Measurements from ENCODE around the gene MINDY4.
"Not testable (repeated sequence)": the region's sequence is repeated elsewhere in the genome, so short reads cannot be mapped to it uniquely, and the experiment has no call there.

MINDY4 gene

DNA sequence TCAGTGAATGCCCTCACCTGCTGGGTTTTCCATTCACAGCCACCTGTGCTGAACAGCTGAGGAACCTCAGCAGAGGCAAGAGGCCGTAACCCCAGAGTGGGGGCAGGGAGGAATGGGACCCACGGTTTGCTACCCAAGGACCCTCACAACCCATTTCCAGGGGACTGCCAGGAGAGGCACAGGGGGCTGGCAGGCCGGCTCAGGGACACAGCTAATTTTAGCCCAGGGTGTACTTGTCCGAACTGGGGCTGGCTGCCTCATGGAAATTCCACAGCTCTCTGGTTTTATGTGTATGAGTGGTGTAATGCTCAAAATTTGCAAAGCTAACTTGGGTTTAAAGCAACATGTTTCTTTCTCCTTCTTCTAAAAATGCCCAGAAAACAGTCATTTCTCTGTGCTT is 42.2 kb downstream of the MINDY4 start:
- DNase-seq (ENCODE audit: insufficient read length, low spot score) (no peak), FAIRE-seq (no peak)
- TF ChIP-seq POLR2A (IDR thresholded peaks at IDR 0.05; ENCODE audit: low read depth, low read length), result no peak

DNA sequence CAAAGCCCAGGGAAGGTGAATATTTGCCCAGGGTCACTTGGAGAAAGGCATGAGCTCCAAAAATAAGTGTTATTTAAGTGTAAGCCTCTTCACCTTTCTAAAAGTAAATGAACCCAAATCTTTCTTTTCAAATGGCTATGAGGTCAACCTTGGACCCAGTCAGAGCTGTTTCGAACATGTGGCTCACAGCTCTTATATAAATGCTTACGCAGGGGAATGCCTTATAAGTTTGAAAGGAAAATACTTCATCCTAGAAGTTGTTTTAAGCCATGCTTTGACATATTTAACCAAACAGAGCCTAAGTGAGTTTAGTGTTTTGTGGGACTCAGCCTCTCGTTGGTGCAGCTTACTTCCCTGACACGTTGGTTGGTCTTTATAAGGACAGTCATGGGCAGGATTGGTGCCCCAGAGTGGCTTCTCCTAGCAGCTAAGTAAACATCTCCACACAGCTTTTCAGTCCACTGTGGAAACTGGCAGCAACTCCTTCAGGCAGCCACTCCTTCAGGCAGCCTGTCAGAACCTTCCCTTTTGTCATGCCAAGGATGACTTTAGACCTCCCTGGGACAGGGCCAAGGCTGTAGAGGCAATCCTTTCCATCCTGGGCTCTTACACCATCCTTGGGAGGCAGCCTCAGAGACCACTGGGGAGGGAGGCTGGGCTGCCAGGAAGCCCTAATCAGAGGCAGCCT is 43.6 kb downstream of the MINDY4 start:
- DNase-seq (ENCODE audit: insufficient read length, low spot score) (no peak), FAIRE-seq (no peak)
- TF ChIP-seq POLR2A (IDR thresholded peaks at IDR 0.05; ENCODE audit: low read depth, low read length), result no peak

DNA sequence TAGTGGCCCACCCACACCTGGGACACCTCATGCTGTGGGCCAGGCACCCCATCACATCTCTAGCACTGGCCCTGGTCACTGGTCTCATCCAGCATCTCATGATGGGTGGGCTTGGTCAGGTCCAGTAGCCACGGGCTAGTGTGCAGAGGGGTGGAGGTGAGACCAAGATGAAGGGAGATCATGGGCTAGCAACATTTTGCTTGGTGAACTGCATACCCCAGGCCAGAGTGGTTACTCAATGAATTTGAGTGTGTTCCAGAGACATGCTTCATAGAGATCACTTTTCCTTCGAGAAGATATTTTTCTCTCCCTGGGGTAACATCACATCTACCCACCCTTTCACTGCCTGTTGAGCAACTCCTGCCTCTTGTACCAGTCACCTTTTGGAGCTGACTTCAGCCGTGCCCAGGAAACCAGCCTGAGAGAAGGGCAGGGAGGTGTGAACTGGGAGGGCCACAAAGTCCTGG is 44.2 kb downstream of the MINDY4 start:
- FAIRE-seq (no peak), DNase-seq (ENCODE audit: insufficient read length, low spot score) (no peak)
- TF ChIP-seq POLR2A (IDR thresholded peaks at IDR 0.05; ENCODE audit: low read depth, low read length), result no peak

DNA sequence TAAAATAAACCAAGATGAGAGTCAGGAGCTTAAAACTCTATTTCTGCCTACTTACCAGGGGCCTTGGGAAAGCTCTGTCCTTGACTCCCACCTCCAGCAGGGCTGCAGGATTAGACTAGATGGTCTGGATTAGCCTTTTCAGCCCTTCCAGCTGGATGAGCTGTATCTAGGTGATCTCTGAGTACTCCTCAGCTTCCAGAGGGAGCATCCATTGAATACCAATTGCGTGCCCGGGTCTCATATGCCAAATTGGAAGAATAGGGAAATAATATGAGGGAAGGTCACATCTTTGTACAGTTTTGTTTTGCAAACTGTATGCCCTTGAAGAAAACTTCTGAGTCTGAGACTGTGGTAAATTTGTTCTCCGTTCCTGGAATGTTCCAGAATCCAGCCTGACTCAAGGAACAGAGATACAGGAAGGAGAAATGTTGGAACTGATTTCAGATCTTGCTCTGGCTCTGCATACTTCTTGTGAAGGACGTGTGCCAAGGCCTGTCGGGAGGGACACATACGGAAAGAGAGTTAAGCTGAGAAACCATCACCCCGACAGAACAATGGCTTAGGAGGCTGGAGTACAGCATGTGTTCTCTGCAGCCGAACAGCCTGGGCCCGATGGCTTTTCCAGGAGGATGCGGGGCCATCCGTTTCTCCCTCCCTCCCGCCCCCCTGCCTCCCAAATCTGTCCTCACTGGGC is 44.9 kb downstream of the MINDY4 start:
- FAIRE-seq, result no peak
- TF ChIP-seq POLR2A (IDR thresholded peaks at IDR 0.05; ENCODE audit: low read depth, low read length), result no peak
- DNase-seq (ENCODE audit: insufficient read length, low spot score), result no peak

DNA sequence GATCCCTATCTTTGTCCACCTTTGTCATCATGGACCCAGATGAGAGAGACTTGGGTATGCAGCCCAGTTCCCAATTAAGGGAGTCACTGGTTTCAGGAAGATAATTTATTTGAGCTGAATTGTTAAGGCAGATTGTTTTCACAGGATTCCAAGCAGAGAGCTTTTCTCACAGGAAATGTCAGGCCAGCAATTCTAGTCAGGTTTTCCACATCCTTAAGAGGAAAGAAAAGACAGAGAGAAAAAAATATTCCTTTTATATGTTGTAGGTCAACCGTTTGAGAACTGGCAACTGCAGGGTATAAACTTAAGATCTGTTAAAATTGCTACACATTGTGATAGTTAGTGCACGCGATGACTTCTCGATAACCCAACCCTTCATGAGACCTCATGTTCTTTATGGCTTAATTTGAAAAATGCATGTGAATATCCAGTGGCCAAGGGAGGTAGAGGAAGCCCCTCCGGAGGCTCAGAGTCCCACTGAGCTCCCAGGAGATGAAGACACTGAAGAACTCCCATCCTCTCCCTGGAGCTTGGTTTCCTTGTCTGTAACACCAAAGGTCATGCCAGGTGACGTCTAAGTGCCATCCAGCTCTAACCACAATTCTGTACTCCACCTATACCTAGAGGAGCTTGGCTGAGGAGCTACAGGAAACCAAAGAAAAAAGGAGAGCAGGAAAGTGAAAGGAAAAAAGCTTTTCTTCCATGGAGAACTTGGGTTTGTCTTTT is 45.6 kb downstream of the MINDY4 start:
- DNase-seq (ENCODE audit: insufficient read length, low spot score) (no peak), FAIRE-seq (no peak)
- TF ChIP-seq POLR2A (IDR thresholded peaks at IDR 0.05; ENCODE audit: low read depth, low read length), result no peak

DNA sequence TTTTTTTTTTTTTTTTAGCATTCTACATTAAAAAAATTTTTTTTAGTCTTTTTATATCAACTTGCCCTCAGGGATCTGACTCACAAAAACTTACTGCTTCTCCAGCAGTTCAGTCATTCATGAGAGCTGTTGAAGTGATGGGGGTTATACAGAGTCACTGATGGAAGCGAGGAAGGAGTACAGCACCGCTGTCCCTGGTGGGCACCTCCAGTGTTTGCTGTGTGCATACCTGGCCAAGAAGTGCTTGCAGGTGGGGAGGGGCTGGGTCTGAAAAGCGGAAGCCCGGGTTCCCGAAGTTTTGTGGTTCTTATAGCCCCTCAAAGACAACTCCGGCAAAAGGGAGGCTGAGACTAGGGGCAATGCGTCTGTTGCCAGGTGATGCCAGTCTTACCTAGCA is 46.2 kb downstream of the MINDY4 start:
- FAIRE-seq, result no peak
- TF ChIP-seq POLR2A (IDR thresholded peaks at IDR 0.05; ENCODE audit: low read depth, low read length), result no peak
- no peak for DNase-seq (ENCODE audit: insufficient read length, low spot score)

DNA sequence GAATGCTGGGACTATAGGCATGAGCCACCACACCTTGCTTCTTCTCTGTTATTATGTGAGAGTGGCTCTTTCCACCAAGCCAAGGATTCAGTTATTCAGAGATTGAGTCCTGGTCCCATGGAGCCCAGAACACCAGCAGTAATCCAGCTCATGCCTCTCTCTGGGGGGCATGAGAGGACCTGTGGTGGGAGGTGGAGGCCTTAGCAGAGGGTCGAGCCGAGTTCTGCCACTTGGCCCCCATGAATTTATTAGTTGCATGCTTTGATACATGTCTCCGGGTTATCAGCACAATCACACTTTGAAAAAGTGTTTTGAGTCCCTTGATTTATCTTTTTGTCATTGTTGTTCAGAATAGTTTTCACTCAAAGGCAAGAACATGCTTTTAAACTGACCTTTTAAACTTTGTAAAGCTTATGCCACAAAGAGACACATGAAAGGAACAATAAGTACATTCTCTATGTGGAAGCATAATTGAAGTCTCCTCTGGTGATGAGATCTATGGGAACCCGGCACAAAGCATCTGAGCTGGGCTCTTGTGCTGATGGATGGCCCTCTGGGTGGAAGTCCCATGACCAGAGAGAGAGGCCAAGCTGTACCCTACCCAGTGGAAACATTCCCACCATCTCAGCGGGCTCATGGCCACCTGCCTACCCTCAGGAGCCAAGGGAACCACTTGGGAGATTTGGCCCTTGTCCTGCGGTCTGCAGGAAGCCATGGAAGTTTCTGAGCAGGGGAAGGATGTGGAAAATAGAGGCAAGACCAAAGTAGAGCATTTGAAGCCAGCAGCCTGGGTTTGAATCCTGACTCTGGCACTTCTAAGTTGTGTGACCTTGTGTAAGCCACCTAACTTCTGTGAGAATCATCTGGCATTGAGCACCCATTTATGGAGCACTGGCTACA is 53.9 kb downstream of the MINDY4 start:
- no peak for FAIRE-seq
- no peak for TF ChIP-seq POLR2A (IDR thresholded peaks at IDR 0.05; ENCODE audit: low read depth, low read length)
- DNase-seq (ENCODE audit: insufficient read length, low spot score), result no peak

DNA sequence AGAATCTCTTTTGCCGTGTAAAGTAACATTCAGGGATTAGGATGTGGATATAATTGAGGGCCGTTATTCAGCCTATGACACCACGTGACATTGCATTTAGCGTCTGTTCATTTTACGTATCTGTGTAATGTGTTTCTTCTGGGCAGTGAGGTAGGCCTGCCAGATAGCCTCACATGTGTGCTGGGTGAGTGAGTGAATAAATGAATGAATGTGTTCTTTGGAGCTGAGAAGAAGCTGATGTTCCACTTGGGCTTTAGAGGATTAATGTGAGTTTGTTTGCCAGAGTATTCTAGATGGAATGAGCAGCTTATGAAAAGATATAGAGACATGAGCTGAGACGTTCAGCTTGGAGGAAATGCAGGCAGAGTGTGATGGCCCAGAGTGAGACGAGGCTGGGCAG is 55.0 kb downstream of the MINDY4 start:
- TF ChIP-seq POLR2A (IDR thresholded peaks at IDR 0.05; ENCODE audit: low read depth, low read length), result no peak
- FAIRE-seq (no peak), DNase-seq (ENCODE audit: insufficient read length, low spot score) (no peak)

DNA sequence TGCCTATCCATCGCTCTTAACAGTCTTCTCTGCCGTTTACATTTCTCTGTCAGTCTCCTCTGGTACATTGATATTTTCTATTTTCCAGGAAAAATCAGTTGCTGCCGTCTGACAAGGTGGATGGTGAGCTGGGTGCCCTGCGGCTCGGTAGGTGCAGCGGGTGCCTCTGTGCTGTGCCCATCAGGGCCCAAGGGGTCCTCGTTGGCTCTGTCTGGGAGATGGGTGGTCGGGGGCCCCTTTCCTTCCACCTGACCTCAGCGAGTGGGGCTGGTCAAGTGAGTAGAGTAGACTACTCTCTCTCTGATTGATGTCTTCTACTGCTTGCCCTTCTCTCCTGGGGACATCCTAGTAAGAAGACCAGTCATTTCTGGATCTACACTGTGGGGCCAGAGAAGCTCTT is 57.4 kb downstream of the MINDY4 start:
- DNase-seq (ENCODE audit: insufficient read length, low spot score), result no peak
- no peak for FAIRE-seq
- no peak for TF ChIP-seq POLR2A (IDR thresholded peaks at IDR 0.05; ENCODE audit: low read depth, low read length)

DNA sequence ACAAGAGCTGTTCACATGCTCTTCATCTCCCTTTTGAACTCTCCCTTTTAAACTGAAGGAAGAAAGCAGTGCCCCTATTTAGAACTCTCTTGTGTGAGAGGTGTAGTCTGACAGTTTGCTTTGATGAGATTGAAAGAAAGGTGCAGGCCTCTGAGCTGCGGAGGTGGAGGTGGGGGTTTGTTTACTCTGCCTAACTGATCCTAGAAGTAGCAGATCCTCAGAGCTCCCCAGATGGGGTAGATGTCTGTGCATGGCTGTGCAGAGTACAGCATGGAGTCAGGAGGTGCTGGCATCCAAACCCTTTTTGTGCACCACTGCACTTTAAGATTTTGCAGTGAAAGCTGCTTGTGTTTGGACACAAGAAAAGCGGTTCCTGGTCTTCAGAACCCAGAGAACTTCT is 58.3 kb downstream of the MINDY4 start:
- no peak for TF ChIP-seq POLR2A (IDR thresholded peaks at IDR 0.05; ENCODE audit: low read depth, low read length)
- DNase-seq (ENCODE audit: insufficient read length, low spot score) (no peak), FAIRE-seq (no peak)

DNA sequence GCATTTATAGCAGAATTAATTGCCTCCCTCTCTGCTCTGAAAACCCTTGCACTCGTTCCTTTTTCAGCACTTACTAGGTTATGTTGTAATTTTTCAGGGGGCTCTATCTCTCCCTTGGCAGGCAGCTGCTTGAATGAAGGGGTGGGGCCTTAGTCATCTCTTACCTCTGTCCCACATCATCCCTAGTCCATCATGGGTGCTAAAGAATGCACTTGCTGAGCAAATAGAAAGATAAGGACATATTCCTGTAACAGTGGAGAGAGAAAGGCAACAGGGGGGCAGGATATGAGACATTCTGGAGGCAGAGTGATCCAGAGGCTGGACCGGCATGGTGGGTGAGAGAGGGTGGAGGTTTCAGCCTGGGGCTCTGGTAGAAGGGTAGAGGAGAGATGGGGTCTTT is 60.0 kb downstream of the MINDY4 start:
- no peak for FAIRE-seq
- TF ChIP-seq POLR2A (IDR thresholded peaks at IDR 0.05; ENCODE audit: low read depth, low read length), result no peak
- no peak for DNase-seq (ENCODE audit: insufficient read length, low spot score)

DNA sequence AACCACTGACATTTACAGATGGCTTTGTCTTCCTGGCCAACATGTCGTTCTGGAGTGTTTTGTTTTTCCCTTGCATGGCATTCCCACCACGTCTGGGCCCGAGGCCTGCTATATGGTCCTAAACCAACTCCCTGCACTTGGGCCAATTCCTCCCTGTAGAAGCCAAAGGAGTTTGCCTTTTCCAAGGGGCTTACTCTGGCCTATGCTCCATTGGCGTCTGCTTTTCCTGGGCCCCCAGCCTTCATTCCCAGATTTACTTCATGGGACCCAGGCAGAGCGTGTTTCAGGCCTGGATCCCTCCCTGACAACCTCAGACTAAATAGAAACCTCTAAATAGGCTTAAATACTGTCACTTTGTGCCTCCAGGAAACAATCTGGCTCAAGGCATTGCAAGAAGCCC is 60.7 kb downstream of the MINDY4 start:
- no peak for DNase-seq (ENCODE audit: insufficient read length, low spot score)
- FAIRE-seq, result no peak
- TF ChIP-seq POLR2A (IDR thresholded peaks at IDR 0.05; ENCODE audit: low read depth, low read length), result no peak

DNA sequence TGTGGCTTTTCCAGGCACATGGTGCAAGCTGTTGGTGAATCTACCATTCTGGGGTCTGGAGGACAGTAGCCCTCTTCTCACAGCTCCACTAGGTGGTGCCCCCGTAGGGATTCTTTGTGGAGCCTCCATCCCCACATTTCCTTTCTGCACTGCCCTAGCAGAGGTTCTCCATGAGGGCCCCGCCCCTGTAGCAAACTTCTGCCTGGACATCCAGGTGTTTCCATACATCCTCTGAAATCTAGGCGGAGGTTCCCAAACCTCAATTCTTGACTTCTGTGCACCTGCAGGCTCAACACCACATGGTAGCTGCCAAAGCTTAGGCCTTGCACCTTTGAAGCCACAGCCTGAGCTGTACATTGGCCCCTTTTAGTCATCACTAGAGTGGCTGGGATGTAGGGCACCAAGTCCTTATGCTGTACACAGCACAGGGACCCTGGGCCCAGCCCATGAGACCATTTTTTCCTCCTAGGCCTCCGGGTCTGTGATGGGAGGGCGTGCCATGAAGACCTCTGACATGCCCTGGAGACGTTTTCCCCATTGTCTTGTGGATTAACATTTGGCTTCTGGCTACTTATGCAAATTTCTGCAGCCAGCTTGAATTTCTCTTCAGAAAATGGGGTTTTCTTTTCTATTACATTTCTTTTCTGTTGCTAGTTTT is 62.9 kb downstream of the MINDY4 start:
- DNase-seq (ENCODE audit: insufficient read length, low spot score); FAIRE-seq: not testable (repeated sequence)

Measured in H54 (cell line).